Esophagus (tissue), 2 donors: ENCODE results near the gene GJC2. TPM values are rescaled to one million over a fixed set of nuclear protein-coding genes. Genes with fewer than 3 reads are reported as not detected.

ENCODE experiments used
- H3K27ac ChIP-seq, 2 donors: one replicate each; pipeline ENCODE4 v1.5.1; 2013; ENCODE audit warnings: low read depth in 2 of 2, mild to moderate bottlenecking in 2 of 2, inconsistent platforms in 1 of 2, low read length in 1 of 2, moderate library complexity in 1 of 2
- H3K27me3 ChIP-seq, 2 donors: one replicate each; pipeline ENCODE4 v1.6.1; 2013; ENCODE audit warnings: low read length in 2 of 2, control low read depth in 1 of 2, mild to moderate bottlenecking in 1 of 2; ENCODE audit not compliant: insufficient read depth in 2 of 2, control insufficient read depth in 1 of 2
- H3K36me3 ChIP-seq, 2 donors: one replicate each; pipeline ENCODE4 v1.6.1; 2013; ENCODE audit warnings: low read length in 1 of 2; ENCODE audit not compliant: control insufficient read depth in 2 of 2, insufficient read depth in 2 of 2
- H3K4me1 ChIP-seq, 2 donors: one replicate each; pipeline ENCODE4 v1.6.1; 2013; ENCODE audit warnings: low read length in 1 of 2; ENCODE audit not compliant: control insufficient read depth in 2 of 2, insufficient read depth in 2 of 2
- H3K4me3 ChIP-seq, 2 donors: one replicate each; pipeline ENCODE4 v1.5.1; 2013; ENCODE audit warnings: low read length in 2 of 2, mild to moderate bottlenecking in 2 of 2, low read depth in 1 of 2, moderate library complexity in 1 of 2
- H3K9me3 ChIP-seq, 2 donors: one replicate each; pipeline ENCODE4 v1.6.1; 2013; ENCODE audit warnings: mild to moderate bottlenecking in 2 of 2, low read depth in 1 of 2, low read length in 1 of 2, moderate library complexity in 1 of 2; ENCODE audit not compliant: control insufficient read depth in 2 of 2, insufficient read depth in 1 of 2
- WGBS, 2 donors: extraction: QIAGEN DNeasy Blood & Tissue Kit; methylation state at CpG; one replicate each; pipeline ENCODE4 v1.1.7; 2013; 5-methylcytosine and 5-hydroxymethylcytosine counted together
- polyA plus RNA-seq, 2 donors: library from polyadenylated mRNA; stranded (reverse); fragments of 200-250 nt; gene quantifications; one replicate each; pipeline ENCODE4 v1.2.3, GENCODE V29; 2013
- donor health status: healthy with polysubstance abuse.
- donor health status: Bipolar disorder and iron deficiency.

GJC2 gene
- polyA plus RNA-seq, 2 donors = 0.57 to 0.64 TPM

- 76 to 82% methylated on average over 12 of the region's 12 CpGs for WGBS, 2 donors
- H3K27ac ChIP-seq = peak overlapping the region in 1 of 2 donors; percentile 56
- peaks cover 14 to 44% of the 10 kb centered on the region in 2 donors for H3K36me3 ChIP-seq
- H3K4me1 ChIP-seq = peaks cover 26 to 60% of the 10 kb centered on the region in 2 donors
- H3K27me3 ChIP-seq = no peaks in the 10 kb centered on the region
- no peaks in the 10 kb centered on the region for H3K9me3 ChIP-seq
- H3K4me3 ChIP-seq = no peak overlapping the region
Measured at GRCh38 chr1:228143480-228144192, 6.1 kb upstream of the GJC2 start.

DNA sequence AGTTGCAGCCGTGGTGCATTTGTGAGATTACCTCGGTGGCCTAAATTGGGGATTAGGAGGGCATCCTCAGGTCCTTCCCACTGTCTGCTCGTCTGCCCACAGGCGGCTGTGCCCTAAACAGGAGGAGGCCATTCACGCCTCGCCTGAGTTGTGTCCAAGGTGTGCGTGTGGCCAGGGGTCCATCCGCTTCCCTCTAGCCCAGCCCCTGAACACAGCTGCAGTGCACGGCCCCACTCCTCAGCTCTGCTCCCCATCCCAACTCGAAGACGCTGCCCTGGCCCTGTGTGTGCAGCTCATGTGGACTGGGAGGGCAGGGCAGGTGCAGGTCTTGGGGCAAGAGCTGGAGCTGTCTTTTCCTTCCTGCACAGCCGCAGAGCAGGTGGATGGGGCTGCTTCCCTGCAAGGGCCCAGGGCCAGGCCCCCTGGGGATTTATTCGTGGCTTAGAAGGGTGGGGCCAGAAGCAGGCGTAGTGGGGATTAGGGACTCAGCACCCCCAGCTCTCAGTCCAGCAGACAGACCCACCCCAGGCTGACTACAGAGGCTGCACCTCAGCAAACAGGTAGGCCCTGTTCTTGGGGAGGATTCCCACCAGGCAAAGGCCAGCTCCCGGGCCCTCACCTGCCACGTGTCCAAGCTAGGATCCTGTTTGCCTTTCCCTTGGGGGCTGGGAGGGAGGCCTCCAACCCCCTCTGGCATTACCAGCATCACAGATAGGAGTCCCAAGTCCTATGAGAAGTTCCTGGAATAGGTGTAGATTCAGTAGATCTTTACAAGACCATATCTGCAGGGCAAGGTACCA, 5.3 kb upstream of the GJC2 start:
- H3K4me1 ChIP-seq = peaks cover 26 to 66% of the 10 kb centered on the region in 2 donors
- no peak overlapping the region for H3K4me3 ChIP-seq
- no peaks in the 10 kb centered on the region for H3K27me3 ChIP-seq
- H3K9me3 ChIP-seq = no peaks in the 10 kb centered on the region
- peaks cover 17 to 50% of the 10 kb centered on the region in 2 donors for H3K36me3 ChIP-seq
- peak overlapping the region; percentile 52 to 62 for H3K27ac ChIP-seq
- 60 to 66% methylated on average over 15 to 16 of the region's 16 CpGs for WGBS, 2 donors

DNA sequence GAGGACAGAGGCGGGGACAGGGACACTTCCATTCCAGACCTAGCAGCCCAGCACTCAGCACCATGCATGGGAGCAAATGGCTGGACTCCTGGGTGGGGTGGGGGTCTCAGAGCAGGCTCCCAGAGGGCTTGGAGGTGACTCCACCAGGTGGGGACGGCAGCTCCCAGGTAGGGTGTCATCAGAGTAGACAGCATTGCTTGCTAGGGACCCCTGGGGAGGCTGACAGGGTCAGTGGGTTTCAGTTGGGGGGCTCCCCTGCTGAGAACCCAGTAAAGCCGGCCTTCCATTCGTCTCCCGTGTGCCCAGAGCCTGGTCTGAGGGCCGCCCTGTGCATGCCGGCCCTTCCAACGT, 4.8 kb upstream of the GJC2 start:
- Histone ChIP-seq H3K9me3 (no peaks in the 10 kb centered on the region), H3K36me3 (peaks cover 17 to 50% of the 10 kb centered on the region in 2 donors), H3K27ac (peak overlapping the region; percentile 52 to 62), H3K4me3 (no peak overlapping the region), H3K27me3 (no peaks in the 10 kb centered on the region), H3K4me1 (peaks cover 26 to 66% of the 10 kb centered on the region in 2 donors)
- 89% methylated on average over 8 of the region's 8 CpGs for WGBS, 2 donors

DNA sequence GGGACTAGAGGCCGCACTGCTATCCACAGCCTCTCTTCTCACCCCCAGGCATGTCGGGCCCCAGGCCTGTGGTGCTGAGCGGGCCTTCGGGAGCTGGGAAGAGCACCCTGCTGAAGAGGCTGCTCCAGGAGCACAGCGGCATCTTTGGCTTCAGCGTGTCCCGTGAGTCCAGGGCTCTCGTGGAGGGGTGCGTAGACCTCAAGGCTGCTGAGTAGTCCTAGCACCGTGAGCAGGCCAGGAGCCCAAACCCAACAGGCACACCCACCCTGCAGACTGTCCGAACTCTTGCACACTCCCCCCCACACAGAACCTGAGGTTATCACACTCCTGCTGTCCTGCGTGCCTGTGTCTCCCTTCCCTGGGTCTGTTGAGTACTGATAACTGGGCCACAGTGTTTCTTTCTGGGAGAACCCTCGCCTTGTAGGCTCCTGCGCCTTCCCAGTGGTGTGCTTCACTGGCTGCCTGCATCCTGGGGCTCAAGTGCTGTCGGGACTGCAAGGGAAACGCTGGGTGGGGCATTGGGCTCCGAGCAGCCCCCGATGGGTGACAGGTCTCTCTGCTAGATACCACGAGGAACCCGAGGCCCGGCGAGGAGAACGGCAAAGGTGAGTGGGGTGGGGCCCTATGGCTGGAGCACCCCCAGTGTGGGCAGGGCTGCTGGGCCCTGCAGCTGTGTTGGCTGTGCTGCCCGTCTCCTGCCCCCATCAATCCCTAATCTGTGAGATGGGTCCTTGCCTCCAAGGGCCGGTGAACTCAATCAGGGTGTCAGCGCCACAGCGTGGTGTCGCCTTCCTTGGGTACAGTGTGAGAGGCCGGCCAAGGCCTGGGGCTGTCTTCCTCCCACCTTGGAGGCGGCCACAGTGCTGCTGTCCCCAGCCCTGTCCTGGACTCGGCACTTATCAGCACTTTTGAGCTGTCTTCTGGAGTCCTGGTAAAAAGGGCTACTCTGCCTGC, 4.0 kb upstream of the GJC2 start:
- Histone ChIP-seq H3K9me3 (no peaks in the 10 kb centered on the region), H3K4me1 (peaks cover 25 to 66% of the 10 kb centered on the region in 2 donors), H3K27me3 (no peaks in the 10 kb centered on the region), H3K4me3 (no peak overlapping the region), H3K36me3 (peaks cover 17 to 50% of the 10 kb centered on the region in 2 donors), H3K27ac (no peak overlapping the region)
- WGBS, 2 donors = 90% methylated on average over 31 of the region's 31 CpGs

DNA sequence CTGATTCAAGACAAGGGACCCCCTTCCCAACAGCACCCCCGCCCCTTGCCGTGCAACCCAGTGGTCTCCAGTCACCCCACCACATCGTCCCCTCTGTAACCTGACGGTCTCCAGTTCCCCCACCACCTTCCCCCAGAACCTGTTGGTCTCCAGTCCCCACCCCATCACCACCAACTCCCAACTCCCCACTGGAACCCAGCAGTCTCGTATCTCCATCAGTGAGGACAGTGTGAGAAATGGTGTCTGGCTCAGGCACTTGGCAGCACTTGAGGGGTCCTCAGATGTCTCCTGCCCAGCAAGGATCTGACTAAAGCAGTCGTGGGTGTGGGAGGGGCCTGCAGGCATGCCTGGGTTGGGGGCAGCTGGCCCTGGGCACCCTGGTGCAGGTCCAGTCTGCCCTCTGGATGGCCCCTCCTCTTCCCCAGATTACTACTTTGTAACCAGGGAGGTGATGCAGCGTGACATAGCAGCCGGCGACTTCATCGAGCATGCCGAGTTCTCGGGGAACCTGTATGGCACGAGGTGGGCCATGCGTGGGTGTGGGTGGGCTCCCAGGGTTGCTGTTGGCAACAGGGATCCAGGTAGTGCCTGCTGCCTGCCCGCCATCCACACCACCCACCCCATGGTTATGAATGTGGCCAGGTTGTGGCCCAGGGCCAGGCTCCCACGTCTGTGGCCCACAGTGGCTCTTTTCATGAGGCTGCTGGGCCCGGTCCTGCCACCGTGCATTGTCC, 3.1 kb upstream of the GJC2 start:
- Histone ChIP-seq H3K27me3 (no peaks in the 10 kb centered on the region), H3K4me1 (peaks cover 20 to 72% of the 10 kb centered on the region in 2 donors), H3K36me3 (peaks cover 17 to 48% of the 10 kb centered on the region in 2 donors), H3K9me3 (no peaks in the 10 kb centered on the region), H3K4me3 (no peak overlapping the region), H3K27ac (no peak overlapping the region)
- 82 to 87% methylated on average over 18 of the region's 18 CpGs for WGBS, 2 donors

- WGBS, 2 donors = 85 to 88% methylated on average over 20 of the region's 20 CpGs
- Histone ChIP-seq H3K4me1 (peaks cover 14 to 67% of the 10 kb centered on the region in 2 donors), H3K27me3 (no peaks in the 10 kb centered on the region), H3K27ac (no peak overlapping the region), H3K36me3 (peaks cover 17 to 43% of the 10 kb centered on the region in 2 donors), H3K4me3 (no peak overlapping the region), H3K9me3 (no peaks in the 10 kb centered on the region)
Measured at GRCh38 chr1:228147151-228147693, 2.5 kb upstream of the GJC2 start.

DNA sequence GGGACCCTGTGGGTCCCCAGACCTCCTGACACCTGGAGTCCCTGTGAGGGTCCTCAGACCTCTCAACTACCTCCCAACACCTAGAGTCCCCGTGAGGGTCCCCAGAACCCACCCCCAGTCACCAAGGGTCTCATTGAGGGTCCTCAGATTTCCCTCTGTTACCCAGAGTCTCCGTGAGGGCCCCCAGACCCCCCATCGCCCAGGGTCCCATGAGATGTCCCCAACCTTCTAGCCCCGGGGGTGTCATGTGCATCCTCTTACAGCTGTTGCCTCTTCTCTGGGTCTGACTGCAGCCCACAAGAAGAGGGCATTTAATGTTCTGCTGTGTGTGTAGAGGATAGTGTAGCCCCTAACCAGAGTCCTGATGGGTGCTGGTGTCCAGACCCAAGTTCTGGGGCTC, 2.0 kb upstream of the GJC2 start:
- peaks cover 14 to 61% of the 10 kb centered on the region in 2 donors for H3K4me1 ChIP-seq

GRCh38 chr1:228148196-228148861, 1.4 kb upstream of the GJC2 start:
- 46 to 62% methylated on average over 18 of the region's 18 CpGs for WGBS, 2 donors
- Histone ChIP-seq H3K9me3 (no peaks in the 10 kb centered on the region), H3K27ac (peak overlapping the region; percentile 66 to 77), H3K27me3 (no peaks in the 10 kb centered on the region), H3K4me3 (no peak overlapping the region), H3K4me1 (peaks cover 11 to 56% of the 10 kb centered on the region in 2 donors), H3K36me3 (peaks cover 17 to 43% of the 10 kb centered on the region in 2 donors)

More for the DNA sequence above, 2.0 kb upstream of the GJC2 start:
- Histone ChIP-seq H3K4me3 (no peak overlapping the region), H3K36me3 (peaks cover 17 to 43% of the 10 kb centered on the region in 2 donors), H3K9me3 (no peaks in the 10 kb centered on the region), H3K27me3 (no peaks in the 10 kb centered on the region), H3K27ac (no peak overlapping the region)
- 89% methylated on average over 4 of the region's 4 CpGs for WGBS, 2 donors
